GM18505 (cell line): Measurements from ENCODE around the gene FOXO1.

ENCODE experiments used
- ATAC-seq: cut with Tn5 transposase; IDR thresholded peaks from one replicate; pipeline ENCODE4 v1.9.1; 2021; ENCODE audit not compliant: unreplicated experiment
- POLR2A ChIP-seq: IDR thresholded peaks from 4 replicates; pipeline ENCODE4 v1.6.1; 2011; ENCODE audit warnings: borderline replicate concordance; ENCODE audit not compliant: insufficient read depth, insufficient read length; ENCODE audit errors: extremely low read depth

FOXO1 gene

GRCh38 chr13:40661875-40662665, 4.4 kb downstream of the FOXO1 start:
- no peak for ATAC-seq
- no peak for TF ChIP-seq POLR2A

GRCh38 chr13:40660692-40661091, 5.7 kb downstream of the FOXO1 start:
- TF ChIP-seq POLR2A: no peak
- no peak for ATAC-seq

GRCh38 chr13:40660141-40660664, 6.2 kb downstream of the FOXO1 start:
- TF ChIP-seq POLR2A: no peak
- ATAC-seq: no peak

- no peak for ATAC-seq
- TF ChIP-seq POLR2A: no peak
Observed at GRCh38 chr13:40657951-40658350, 8.5 kb downstream of the FOXO1 start.

GRCh38 chr13:40657307-40657706, 9.1 kb downstream of the FOXO1 start:
- TF ChIP-seq POLR2A: no peak
- no peak for ATAC-seq

GRCh38 chr13:40656358-40656757, 10.1 kb downstream of the FOXO1 start:
- no peak for TF ChIP-seq POLR2A
- no peak for ATAC-seq

- TF ChIP-seq POLR2A: no peak
- no peak for ATAC-seq
Observed at GRCh38 chr13:40653527-40654318, 12.7 kb downstream of the FOXO1 start.

- no peak for ATAC-seq
- no peak for TF ChIP-seq POLR2A
Observed at GRCh38 chr13:40652588-40652940, 13.9 kb downstream of the FOXO1 start.

GRCh38 chr13:40651866-40652587, 14.4 kb downstream of the FOXO1 start:
- no peak for ATAC-seq
- no peak for TF ChIP-seq POLR2A

GRCh38 chr13:40648841-40649240, 17.6 kb downstream of the FOXO1 start:
- ATAC-seq: no peak
- TF ChIP-seq POLR2A: no peak

- TF ChIP-seq POLR2A: no peak
- ATAC-seq: no peak
Observed at GRCh38 chr13:40648040-40648439, 18.4 kb downstream of the FOXO1 start.

- no peak for ATAC-seq
- no peak for TF ChIP-seq POLR2A
Observed at GRCh38 chr13:40644838-40645604, 21.4 kb downstream of the FOXO1 start.
